AG04449 (cell line): Measurements from ENCODE around the gene GLT8D1.
A peak's percentile ranks its signal among the peaks of the same experiment; 100 is the strongest.

Source experiments
- CTCF ChIA-PET: fragments of 350-600 bp; formaldehyde crosslinking; extraction: SDS; loops from one replicate; lab custom pipeline; 2021; ENCODE audit warnings: antibody characterized with exemption; lab: Yijun Ruan, JAX
- POLR2A ChIA-PET: fragments of 400-600, 350-600 bp; formaldehyde crosslinking; extraction: SDS; loops from one replicate; lab custom pipeline; 2020; ENCODE audit warnings: antibody characterized with exemption, inconsistent platforms; lab: Yijun Ruan, JAX
- DNase-seq: peaks from one replicate; pipeline ENCODE4 v3.0.0-alpha.2; 2010; ENCODE audit warnings: low read depth, low spot score
- H3K4me3 ChIP-seq: 2 replicates; pipeline ENCODE4 v1.5.1; 2011; ENCODE audit warnings: low read depth, mild to moderate bottlenecking, control low read depth, low read length
- TF ChIP-seq, protein P1 (sequence below): IDR thresholded peaks from one replicate; pipeline ENCODE4 v1.5.1; 2011; ENCODE audit warnings: mild to moderate bottlenecking, moderate library complexity, low read length, control low read depth, inconsistent platforms; ENCODE audit not compliant: insufficient read depth; ENCODE audit errors: missing control alignments

GLT8D1 gene, protein sequence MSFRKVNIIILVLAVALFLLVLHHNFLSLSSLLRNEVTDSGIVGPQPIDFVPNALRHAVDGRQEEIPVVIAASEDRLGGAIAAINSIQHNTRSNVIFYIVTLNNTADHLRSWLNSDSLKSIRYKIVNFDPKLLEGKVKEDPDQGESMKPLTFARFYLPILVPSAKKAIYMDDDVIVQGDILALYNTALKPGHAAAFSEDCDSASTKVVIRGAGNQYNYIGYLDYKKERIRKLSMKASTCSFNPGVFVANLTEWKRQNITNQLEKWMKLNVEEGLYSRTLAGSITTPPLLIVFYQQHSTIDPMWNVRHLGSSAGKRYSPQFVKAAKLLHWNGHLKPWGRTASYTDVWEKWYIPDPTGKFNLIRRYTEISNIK

DNA sequence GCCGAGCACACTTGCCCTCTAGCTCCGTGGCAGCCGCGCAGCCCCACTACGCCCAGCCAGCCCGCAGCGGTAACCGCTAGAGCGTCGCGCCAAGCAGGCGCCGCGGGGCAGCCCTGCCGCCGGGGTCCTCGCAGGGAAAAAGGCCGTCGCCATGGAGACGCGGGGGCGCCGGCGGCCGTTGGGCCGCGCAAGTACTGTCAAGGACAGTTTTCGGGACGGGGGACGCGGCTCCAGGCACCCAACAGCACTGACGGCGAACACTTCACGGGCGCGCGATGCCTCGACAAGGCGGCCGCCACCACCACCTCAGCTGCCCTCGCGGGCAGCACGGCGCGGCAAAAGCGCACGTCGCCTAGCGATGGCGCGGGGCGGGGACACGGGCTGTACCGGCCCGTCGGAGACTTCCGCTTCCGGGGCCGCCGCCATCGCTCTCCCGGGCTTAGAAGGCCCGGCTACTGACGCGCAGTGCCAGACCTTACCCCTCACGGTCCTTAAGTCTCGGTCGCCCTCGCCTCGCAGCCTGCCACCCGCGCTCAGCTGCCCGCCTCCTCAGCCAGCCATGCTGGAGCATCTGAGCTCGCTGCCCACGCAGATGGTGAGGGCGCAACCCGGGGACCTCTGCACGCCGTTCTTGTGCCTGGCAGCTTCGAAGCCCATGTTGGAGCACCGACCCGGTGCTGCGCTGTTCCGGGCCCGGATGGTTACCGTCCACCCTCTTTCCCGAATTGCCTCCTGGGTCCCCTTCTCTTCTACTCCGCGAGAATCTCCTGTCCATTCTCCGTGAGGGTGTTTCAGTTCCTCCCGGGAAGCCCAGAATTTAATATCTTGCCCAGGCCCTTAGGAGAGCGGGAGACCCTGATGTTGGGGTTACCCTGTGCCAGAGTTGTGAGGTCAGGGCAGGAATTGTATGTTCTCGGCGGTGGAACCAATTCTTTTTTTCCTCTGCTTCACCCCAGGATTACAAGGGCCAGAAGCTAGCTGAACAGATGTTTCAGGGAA, at the start of gene GLT8D1, which contains the start of gene SPCS1:
TSS of gene GLT8D1 (minus strand) at position 104 of the 999 bp plus-strand sequence. CDS start 5,331 bp downstream, outside the sequence.
TSS of gene SPCS1 (plus strand) at position 419 of the 999 bp plus-strand sequence. CDS start at position 560, 141 bp downstream.
- TF ChIP-seq, protein P1, sequence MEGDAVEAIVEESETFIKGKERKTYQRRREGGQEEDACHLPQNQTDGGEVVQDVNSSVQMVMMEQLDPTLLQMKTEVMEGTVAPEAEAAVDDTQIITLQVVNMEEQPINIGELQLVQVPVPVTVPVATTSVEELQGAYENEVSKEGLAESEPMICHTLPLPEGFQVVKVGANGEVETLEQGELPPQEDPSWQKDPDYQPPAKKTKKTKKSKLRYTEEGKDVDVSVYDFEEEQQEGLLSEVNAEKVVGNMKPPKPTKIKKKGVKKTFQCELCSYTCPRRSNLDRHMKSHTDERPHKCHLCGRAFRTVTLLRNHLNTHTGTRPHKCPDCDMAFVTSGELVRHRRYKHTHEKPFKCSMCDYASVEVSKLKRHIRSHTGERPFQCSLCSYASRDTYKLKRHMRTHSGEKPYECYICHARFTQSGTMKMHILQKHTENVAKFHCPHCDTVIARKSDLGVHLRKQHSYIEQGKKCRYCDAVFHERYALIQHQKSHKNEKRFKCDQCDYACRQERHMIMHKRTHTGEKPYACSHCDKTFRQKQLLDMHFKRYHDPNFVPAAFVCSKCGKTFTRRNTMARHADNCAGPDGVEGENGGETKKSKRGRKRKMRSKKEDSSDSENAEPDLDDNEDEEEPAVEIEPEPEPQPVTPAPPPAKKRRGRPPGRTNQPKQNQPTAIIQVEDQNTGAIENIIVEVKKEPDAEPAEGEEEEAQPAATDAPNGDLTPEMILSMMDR = no peak
- ChIA-PET CTCF (interaction anchor here (1.2 to 2.1 kb wide), 3 partner anchors 11 to 278 kb away, joined by 3 to 7 read pairs (median 3); no protein-coding TSS in a partner anchor), POLR2A (interaction anchor here (1.1 to 1.5 kb wide), 4 partner anchors 10 to 21 kb away, joined by 3 to 5 read pairs (median 4); no protein-coding TSS in a partner anchor)
- DNase-seq = no peak
- H3K4me3 ChIP-seq = peak within 1 kb of the TSS; percentile 99

DNA sequence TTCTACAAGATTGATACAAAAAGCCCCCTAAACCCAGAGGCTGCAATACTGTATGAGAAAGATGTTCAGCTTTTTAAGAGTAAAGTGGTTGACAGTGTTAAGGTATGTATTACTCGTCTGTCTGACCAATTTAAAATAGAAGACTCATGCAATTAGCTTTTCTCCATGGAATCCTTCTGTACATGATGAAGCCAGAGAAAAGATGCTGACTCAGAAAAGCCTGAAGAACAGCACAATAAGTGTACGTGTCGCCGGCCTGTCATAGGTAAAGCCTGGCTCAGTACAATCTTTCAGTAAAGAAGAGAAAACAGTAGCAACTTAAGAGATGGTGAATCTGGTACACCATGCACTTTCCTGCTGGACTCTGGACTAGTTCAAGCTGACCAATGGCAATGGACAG, 48.8 kb upstream of the GLT8D1 start:
- ChIA-PET POLR2A (no interaction called here), CTCF (interaction anchor here (1.1 to 2.2 kb wide), 4 partner anchors 9 to 232 kb away, joined by 3 to 12 read pairs (median 3); no protein-coding TSS in a partner anchor)
- DNase-seq = no peak
- H3K4me3 ChIP-seq = no peak overlapping the region
- TF ChIP-seq, protein P1 = no peak

DNA sequence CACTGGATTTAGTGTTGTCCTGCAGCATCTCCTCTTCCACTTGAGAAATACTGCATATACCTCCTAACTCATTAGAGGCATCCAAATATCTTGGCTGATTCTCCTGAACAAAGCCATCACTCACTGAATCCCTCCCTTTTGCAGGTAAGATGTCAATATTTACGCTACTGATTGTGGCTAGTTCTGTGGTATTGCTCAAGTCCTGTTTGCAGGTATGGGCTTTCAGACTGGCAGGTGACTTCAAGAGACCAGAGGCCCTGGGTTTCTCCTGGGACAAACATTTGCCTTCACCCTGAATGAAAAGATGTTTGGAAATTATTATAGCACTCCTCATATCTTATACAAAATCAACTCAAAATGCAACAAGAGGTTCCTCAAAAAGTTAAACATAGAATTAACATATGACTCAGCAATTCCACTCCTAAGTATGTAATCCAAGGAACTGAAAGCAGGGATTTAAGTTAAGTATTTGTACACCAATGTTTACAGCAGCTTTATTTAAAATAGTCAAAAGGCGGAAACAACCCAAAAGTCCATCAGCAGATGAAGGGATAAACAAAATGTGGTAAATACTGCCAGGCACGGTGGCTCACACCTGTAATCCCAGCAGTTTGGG, 46.6 kb upstream of the GLT8D1 start:
- CTCF ChIA-PET = no interaction called here
- no peak for DNase-seq
- POLR2A ChIA-PET = no interaction called here
- no peak overlapping the region for H3K4me3 ChIP-seq
- TF ChIP-seq, protein P1 = no peak

DNA sequence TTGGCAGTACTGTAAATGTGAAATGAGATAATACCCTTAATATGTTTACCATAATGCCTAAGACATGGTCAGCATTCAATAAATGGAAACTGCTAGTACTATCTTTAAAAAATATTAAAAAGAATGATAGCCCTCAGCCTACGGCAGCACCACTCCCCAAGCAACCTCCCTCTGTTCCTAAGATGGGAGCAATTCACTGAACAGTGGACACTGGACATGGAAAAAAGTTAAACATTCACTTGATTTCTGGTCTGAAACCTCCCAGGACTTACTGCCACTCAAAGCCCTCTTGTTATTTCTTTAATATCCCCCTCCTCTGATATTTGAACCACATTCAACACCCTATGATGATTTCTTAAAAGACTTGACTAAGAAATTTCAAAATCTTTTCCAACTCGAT, 38.1 kb upstream of the GLT8D1 start:
- TF ChIP-seq, protein P1 = no peak
- DNase-seq = no peak
- no peak overlapping the region for H3K4me3 ChIP-seq
- ChIA-PET CTCF (interaction anchor here (1.0 to 3.3 kb wide), 13 partner anchors 10 to 332 kb away, joined by 3 to 12 read pairs (median 4); no protein-coding TSS in a partner anchor), POLR2A (no interaction called here)

DNA sequence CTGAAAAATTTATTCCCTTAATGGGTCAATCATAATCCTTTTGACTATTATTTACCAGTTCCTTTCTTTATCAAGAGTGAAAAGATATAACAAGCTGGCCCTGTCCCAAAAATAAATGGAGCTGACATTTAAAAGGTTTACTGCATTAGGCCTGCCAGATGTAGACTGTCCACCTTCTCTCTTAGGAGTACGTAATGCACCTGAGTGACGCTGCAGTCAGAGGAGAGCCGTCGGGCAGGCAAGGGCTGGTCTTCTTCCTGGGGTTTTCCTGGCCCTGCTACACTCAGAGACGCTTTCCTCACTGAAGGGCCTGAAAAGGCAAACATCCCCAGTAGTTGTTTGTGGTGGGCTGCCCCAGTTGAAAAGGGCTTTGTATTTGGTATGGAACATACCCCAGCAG, 37.6 kb upstream of the GLT8D1 start:
- POLR2A ChIA-PET = no interaction called here
- no peak overlapping the region for H3K4me3 ChIP-seq
- TF ChIP-seq, protein P1 = no peak
- DNase-seq = no peak
- CTCF ChIA-PET = interaction anchor here (1.0 to 3.3 kb wide), 14 partner anchors 11 to 333 kb away, joined by 3 to 12 read pairs (median 4); no protein-coding TSS in a partner anchor
